Upper lobe of right lung (tissue), 1 donor: ENCODE data around the gene CCDC175. TPM values are rescaled to one million over a fixed set of nuclear protein-coding genes. Genes with fewer than 3 reads are reported as not detected.
A peak's percentile ranks its signal among the peaks of the same experiment; 100 is the strongest.

Source experiments
- ATAC-seq: fragments of 200-7000 bp; cut with Tn5 transposase; one replicate; pipeline ENCODE4 v1.9.1; 2020; ENCODE audit warnings: mild to moderate bottlenecking, moderate library complexity
- DNase-seq: peaks from one replicate; pipeline ENCODE4 v3.0.0-alpha.2; 2020
- H3K27ac ChIP-seq: fragments of 200-600 bp; one replicate; pipeline ENCODE4 v1.8.0; 2022
- H3K27me3 ChIP-seq: fragments of 200-600 bp; one replicate; pipeline ENCODE4 v1.8.0; 2022; ENCODE audit warnings: mild to moderate bottlenecking
- H3K36me3 ChIP-seq: fragments of 200-600 bp; one replicate; pipeline ENCODE4 v1.8.0; 2022
- H3K4me1 ChIP-seq: fragments of 200-600 bp; one replicate; pipeline ENCODE4 v1.8.0; 2022
- H3K4me3 ChIP-seq: fragments of 200-600 bp; one replicate; pipeline ENCODE4 v1.8.0; 2022; ENCODE audit warnings: mild to moderate bottlenecking
- H3K9me3 ChIP-seq: fragments of 200-600 bp; one replicate; pipeline ENCODE4 v1.8.0; 2022
- intact Hi-C: fragments of 100-400 bp; cut with DNase I; formaldehyde crosslinking; loops from one replicate; pipeline ENCODE4 v1.11.0; 2022
- total RNA-seq: library from RNA; stranded (reverse); fragmentation: NEBNext Ultra II Directional; extraction: Animal tissue kit (Norgen Biotek cat#: 25700); gene quantifications from one replicate; pipeline ENCODE4 v1.2.1, GENCODE V29; 2021
- TF ChIP-seq, protein P1 (sequence below): fragments of 200-600 bp; IDR thresholded peaks from one replicate; pipeline ENCODE4 v1.8.0; 2022; ENCODE audit warnings: antibody characterized with exemption
- donor health status: DM: no; HTN: yes; CAD: no; lungs with severe emphysema.

The CCDC175 gene
- total RNA-seq, 1 donor from 2014 or later = not detected

DNA sequence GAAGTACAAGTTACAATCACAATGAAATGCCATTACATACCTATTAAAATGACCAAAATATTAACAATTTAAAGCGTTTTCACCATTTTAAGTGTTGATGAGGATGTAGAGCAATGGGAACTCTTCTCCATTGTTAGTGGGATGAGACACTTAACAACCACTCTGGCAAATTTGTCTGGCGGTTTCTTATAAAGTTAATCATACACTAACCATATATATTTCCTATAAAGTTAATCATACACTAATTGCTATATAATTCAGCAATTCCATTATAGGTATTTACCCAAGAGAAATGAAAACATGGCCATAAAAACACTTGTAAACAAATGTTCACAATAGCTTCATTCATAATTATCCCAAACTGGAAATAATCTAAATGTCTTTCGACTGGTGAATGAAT lies 56.4 kb downstream of the CCDC175 start:
- Histone ChIP-seq H3K36me3 (no peaks in the 10 kb centered on the region), H3K4me1 (no peaks in the 10 kb centered on the region), H3K4me3 (no peak overlapping the region), H3K27ac (no peak overlapping the region), H3K9me3 (no peaks in the 10 kb centered on the region), H3K27me3 (no peaks in the 10 kb centered on the region)
- DNase-seq = no peak
- ATAC-seq = no peak
- intact Hi-C loops = no loop called here
- TF ChIP-seq, protein P1, sequence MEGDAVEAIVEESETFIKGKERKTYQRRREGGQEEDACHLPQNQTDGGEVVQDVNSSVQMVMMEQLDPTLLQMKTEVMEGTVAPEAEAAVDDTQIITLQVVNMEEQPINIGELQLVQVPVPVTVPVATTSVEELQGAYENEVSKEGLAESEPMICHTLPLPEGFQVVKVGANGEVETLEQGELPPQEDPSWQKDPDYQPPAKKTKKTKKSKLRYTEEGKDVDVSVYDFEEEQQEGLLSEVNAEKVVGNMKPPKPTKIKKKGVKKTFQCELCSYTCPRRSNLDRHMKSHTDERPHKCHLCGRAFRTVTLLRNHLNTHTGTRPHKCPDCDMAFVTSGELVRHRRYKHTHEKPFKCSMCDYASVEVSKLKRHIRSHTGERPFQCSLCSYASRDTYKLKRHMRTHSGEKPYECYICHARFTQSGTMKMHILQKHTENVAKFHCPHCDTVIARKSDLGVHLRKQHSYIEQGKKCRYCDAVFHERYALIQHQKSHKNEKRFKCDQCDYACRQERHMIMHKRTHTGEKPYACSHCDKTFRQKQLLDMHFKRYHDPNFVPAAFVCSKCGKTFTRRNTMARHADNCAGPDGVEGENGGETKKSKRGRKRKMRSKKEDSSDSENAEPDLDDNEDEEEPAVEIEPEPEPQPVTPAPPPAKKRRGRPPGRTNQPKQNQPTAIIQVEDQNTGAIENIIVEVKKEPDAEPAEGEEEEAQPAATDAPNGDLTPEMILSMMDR = no peak

GRCh38 chr14:59511916-59512575 lies 64.6 kb downstream of the CCDC175 start:
- TF ChIP-seq, protein P1 = peak; percentile 20
- H3K9me3 ChIP-seq = no peaks in the 10 kb centered on the region
- H3K27me3 ChIP-seq = no peaks in the 10 kb centered on the region
- ATAC-seq (no peak), DNase-seq (no peak)
- H3K27ac ChIP-seq = no peak overlapping the region
- intact Hi-C loops = no loop called here
- no peaks in the 10 kb centered on the region for H3K4me1 ChIP-seq
- H3K36me3 ChIP-seq = no peaks in the 10 kb centered on the region
- H3K4me3 ChIP-seq = no peak overlapping the region

- intact Hi-C loops = no loop called here
- Histone ChIP-seq H3K9me3 (no peaks in the 10 kb centered on the region), H3K4me1 (no peaks in the 10 kb centered on the region), H3K4me3 (no peak overlapping the region), H3K36me3 (no peaks in the 10 kb centered on the region), H3K27me3 (no peaks in the 10 kb centered on the region), H3K27ac (no peak overlapping the region)
- DNase-seq (no peak), ATAC-seq (no peak)
- TF ChIP-seq, protein P1 = no peak
Observed at GRCh38 chr14:59510966-59511365, 65.6 kb downstream of the CCDC175 start.

DNA sequence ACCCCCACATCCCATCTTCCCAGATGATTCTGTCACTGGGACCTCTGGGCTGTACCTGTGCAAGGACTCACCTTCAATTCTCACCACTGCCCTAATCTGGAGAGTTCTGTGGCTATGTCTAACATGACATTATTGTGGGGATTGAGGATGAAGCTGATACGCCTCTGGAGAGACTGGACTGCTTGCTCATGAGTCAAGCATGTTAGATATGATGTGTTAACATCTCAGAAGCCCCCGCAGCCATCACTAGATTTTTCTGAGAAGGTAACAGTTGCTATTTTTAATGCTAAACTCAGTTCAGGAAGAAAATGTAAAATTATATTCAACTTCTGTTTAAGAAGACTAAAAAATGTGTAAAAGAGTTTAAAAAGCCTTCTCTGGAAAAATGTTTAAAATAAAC lies 66.6 kb downstream of the CCDC175 start:
- ATAC-seq (no peak), DNase-seq (no peak)
- H3K36me3 ChIP-seq = peaks cover under 1% of the 10 kb centered on the region
- TF ChIP-seq, protein P1 = no peak
- no peak overlapping the region for H3K4me3 ChIP-seq
- no peaks in the 10 kb centered on the region for H3K27me3 ChIP-seq
- intact Hi-C loops = no loop called here
- no peaks in the 10 kb centered on the region for H3K9me3 ChIP-seq
- no peak overlapping the region for H3K27ac ChIP-seq
- H3K4me1 ChIP-seq = no peaks in the 10 kb centered on the region

GRCh38 chr14:59509101-59509500 lies 67.5 kb downstream of the CCDC175 start:
- no peaks in the 10 kb centered on the region for H3K27me3 ChIP-seq
- H3K27ac ChIP-seq = no peak overlapping the region
- intact Hi-C loops = no loop called here
- no peak for DNase-seq
- no peaks in the 10 kb centered on the region for H3K4me1 ChIP-seq
- H3K4me3 ChIP-seq = no peak overlapping the region
- TF ChIP-seq, protein P1 = no peak
- H3K9me3 ChIP-seq = no peaks in the 10 kb centered on the region
- peaks cover 10% of the 10 kb centered on the region for H3K36me3 ChIP-seq
- no peak for ATAC-seq

DNA sequence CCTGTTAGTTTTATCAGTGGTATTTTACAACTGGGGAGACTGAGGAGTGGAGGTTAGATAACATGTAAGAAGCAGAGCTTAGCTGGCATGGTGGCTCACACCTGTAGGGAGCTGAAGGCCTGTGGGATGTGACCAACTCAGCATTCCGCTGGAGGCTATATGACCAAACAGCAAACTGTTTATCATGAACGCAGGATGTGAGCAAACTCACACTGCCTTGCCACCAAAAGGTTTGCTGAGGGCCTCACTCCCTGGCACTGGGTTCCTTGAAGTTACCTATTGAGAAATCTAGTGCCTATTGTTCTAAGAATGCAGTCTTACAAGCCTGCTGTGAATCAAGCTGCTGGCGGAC lies 68.9 kb downstream of the CCDC175 start:
- H3K27ac ChIP-seq = no peak overlapping the region
- no peaks in the 10 kb centered on the region for H3K27me3 ChIP-seq
- ATAC-seq (no peak), DNase-seq (no peak)
- TF ChIP-seq, protein P1 = no peak
- H3K36me3 ChIP-seq = peaks cover 15% of the 10 kb centered on the region
- H3K9me3 ChIP-seq = no peaks in the 10 kb centered on the region
- no peaks in the 10 kb centered on the region for H3K4me1 ChIP-seq
- intact Hi-C loops = no loop called here
- no peak overlapping the region for H3K4me3 ChIP-seq
